Measurements from ENCODE around the gene RNF212.

RNF212 gene

DNA sequence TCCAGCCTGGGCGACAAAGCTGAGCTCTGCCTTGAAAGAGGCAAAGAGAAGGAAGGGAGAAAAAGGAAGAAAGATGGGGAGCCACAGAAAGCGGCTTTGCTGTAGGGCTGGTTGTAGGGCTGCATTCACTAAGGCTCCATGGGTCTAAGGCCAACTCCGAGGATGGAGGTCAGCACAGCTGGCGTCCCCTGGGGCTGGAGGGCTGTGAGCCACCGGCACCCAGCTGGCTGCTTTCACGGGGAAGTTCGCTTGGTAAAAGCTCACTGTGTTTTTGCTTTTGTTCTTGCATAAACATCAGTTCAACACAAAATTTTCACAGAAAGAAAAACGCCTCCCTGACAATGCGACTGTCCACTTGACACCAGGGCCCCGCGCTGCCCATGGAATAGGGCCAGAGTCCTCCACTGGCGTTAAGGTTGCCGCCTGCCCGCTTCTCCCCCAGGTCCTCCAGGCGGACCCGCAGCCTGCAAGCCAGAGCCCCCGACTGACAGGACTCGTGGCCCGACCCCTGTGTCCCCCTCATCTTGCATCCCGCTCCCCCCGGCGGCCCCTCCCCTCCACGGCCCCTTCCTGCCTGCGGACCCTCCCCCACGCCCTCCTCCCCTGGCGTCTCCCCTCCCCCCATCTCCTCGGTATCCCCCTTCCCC is 1.1 kb downstream of the RNF212 start:
- no peaks in the 10 kb centered on the region for H3K4me1 ChIP-seq (ENCODE audit: control insufficient read depth, insufficient read depth, low read length)
- no peaks in the 10 kb centered on the region for H3K9me3 ChIP-seq (ENCODE audit: control insufficient read depth, insufficient read depth, low read length)
- H3K4me3 ChIP-seq (ENCODE audit: low read depth, low read length), result no peak overlapping the region
- H3K36me3 ChIP-seq (ENCODE audit: control insufficient read depth, insufficient read depth, low read length), result no peaks in the 10 kb centered on the region
- H3K27me3 ChIP-seq (ENCODE audit: control insufficient read depth, insufficient read depth, low read length), result peaks cover 22% of the 10 kb centered on the region
- no peak overlapping the region for H3K9ac ChIP-seq (ENCODE audit: low read depth, low read length)

- Histone ChIP-seq H3K27me3 (ENCODE audit: control insufficient read depth, insufficient read depth, low read length) (peaks cover 22% of the 10 kb centered on the region), H3K4me3 (ENCODE audit: low read depth, low read length) (no peak overlapping the region), H3K36me3 (ENCODE audit: control insufficient read depth, insufficient read depth, low read length) (no peaks in the 10 kb centered on the region), H3K4me1 (ENCODE audit: control insufficient read depth, insufficient read depth, low read length) (no peaks in the 10 kb centered on the region), H3K9ac (ENCODE audit: low read depth, low read length) (no peak overlapping the region), H3K9me3 (ENCODE audit: control insufficient read depth, insufficient read depth, low read length) (no peaks in the 10 kb centered on the region)
Measured at GRCh38 chr4:1111259-1111809, 2.0 kb downstream of the RNF212 start.

DNA sequence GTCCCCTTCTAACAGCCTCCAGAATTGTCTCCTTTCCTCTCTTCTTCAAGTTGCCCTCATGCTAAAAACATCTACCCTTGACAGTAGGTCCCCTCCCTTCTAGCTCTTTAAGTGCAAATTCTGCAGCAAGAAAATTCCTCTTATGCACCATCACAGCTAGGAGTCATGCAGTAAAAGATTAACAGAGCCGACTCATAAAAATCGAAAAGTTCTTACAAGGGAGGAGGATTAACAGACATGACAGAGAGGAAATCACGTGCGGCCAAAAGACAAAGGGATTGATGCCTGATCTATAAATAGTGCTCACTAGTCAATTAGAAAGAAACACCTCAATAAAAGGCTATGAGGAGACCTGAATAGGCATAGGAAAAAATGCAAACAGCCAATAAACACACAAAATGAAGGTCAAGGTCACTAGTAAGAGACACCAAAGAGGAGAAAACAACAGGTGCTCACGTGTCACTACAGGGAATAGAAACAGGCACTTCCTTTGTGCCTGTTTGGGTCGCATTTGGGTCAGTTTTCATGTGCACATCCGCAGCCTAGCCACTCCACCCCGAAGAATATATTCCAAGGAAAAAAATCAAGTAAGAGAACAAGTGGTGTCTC is 3.4 kb downstream of the RNF212 start:
- Histone ChIP-seq H3K9me3 (ENCODE audit: control insufficient read depth, insufficient read depth, low read length) (no peaks in the 10 kb centered on the region), H3K27me3 (ENCODE audit: control insufficient read depth, insufficient read depth, low read length) (peaks cover 21% of the 10 kb centered on the region), H3K4me1 (ENCODE audit: control insufficient read depth, insufficient read depth, low read length) (no peaks in the 10 kb centered on the region), H3K4me3 (ENCODE audit: low read depth, low read length) (no peak overlapping the region), H3K9ac (ENCODE audit: low read depth, low read length) (no peak overlapping the region), H3K36me3 (ENCODE audit: control insufficient read depth, insufficient read depth, low read length) (no peaks in the 10 kb centered on the region)

- peaks cover 16% of the 10 kb centered on the region for H3K27me3 ChIP-seq (ENCODE audit: control insufficient read depth, insufficient read depth, low read length)
Measured at GRCh38 chr4:1109333-1109732, 4.0 kb downstream of the RNF212 start.

DNA sequence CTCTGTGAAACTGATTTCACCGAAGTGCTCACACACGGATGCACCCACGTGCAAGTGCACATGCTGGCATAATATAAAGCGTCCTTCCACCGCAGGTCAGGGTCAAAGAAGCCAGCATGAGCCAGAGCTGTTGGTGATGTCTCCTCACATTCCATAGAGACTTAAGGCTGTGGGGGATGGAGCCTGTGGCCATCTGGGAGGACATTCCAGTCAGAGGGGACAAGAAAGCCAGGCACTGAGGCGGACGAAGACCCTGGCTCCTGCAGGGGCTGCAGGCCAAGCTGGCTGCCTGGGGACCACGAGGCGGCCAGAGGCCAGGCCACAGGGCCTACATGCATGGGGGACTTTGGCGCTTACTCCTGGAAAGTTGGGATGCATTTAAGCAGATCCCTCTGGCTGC is 7.7 kb downstream of the RNF212 start:
- H3K9ac ChIP-seq (ENCODE audit: low read depth, low read length), result no peak overlapping the region
- H3K4me1 ChIP-seq (ENCODE audit: control insufficient read depth, insufficient read depth, low read length), result no peaks in the 10 kb centered on the region
- peaks cover 3% of the 10 kb centered on the region for H3K27me3 ChIP-seq (ENCODE audit: control insufficient read depth, insufficient read depth, low read length)
- no peaks in the 10 kb centered on the region for H3K9me3 ChIP-seq (ENCODE audit: control insufficient read depth, insufficient read depth, low read length)
- H3K4me3 ChIP-seq (ENCODE audit: low read depth, low read length), result no peak overlapping the region
- no peaks in the 10 kb centered on the region for H3K36me3 ChIP-seq (ENCODE audit: control insufficient read depth, insufficient read depth, low read length)

More at GRCh38 chr4:1109333-1109732, 4.0 kb downstream of the RNF212 start:
- Histone ChIP-seq H3K9me3 (ENCODE audit: control insufficient read depth, insufficient read depth, low read length) (no peaks in the 10 kb centered on the region), H3K4me1 (ENCODE audit: control insufficient read depth, insufficient read depth, low read length) (no peaks in the 10 kb centered on the region), H3K9ac (ENCODE audit: low read depth, low read length) (no peak overlapping the region), H3K4me3 (ENCODE audit: low read depth, low read length) (no peak overlapping the region), H3K36me3 (ENCODE audit: control insufficient read depth, insufficient read depth, low read length) (no peaks in the 10 kb centered on the region)

- no peak overlapping the region for H3K4me3 ChIP-seq (ENCODE audit: low read depth, low read length)
- H3K4me1 ChIP-seq (ENCODE audit: control insufficient read depth, insufficient read depth, low read length), result no peaks in the 10 kb centered on the region
- no peaks in the 10 kb centered on the region for H3K36me3 ChIP-seq (ENCODE audit: control insufficient read depth, insufficient read depth, low read length)
- no peak overlapping the region for H3K9ac ChIP-seq (ENCODE audit: low read depth, low read length)
- no peaks in the 10 kb centered on the region for H3K27me3 ChIP-seq (ENCODE audit: control insufficient read depth, insufficient read depth, low read length)
- H3K9me3 ChIP-seq (ENCODE audit: control insufficient read depth, insufficient read depth, low read length), result no peaks in the 10 kb centered on the region
Measured at GRCh38 chr4:1105067-1105466, 8.3 kb downstream of the RNF212 start.

DNA sequence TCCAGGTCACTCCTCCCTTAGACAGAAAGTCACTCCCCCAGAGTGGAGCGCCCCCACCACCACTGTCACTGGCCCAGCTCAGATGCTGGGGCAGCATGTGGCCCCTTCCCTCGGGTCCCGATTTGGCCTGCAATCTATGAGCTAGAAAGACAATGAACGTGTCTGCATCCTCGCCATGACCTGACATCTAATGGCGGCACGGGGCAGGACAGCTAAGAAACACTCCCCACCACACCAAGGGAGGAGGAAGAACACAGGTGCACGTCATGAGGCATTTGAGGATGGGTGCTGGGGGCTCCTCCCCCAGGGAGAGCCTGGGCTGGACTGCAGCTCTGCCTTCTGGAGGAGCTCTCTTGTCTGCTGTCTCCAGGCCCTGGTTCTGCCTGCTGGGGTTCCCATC is 8.7 kb downstream of the RNF212 start:
- H3K9me3 ChIP-seq (ENCODE audit: control insufficient read depth, insufficient read depth, low read length), result no peaks in the 10 kb centered on the region
- H3K9ac ChIP-seq (ENCODE audit: low read depth, low read length), result no peak overlapping the region
- H3K4me3 ChIP-seq (ENCODE audit: low read depth, low read length), result no peak overlapping the region
- H3K27me3 ChIP-seq (ENCODE audit: control insufficient read depth, insufficient read depth, low read length), result no peaks in the 10 kb centered on the region
- no peaks in the 10 kb centered on the region for H3K36me3 ChIP-seq (ENCODE audit: control insufficient read depth, insufficient read depth, low read length)
- no peaks in the 10 kb centered on the region for H3K4me1 ChIP-seq (ENCODE audit: control insufficient read depth, insufficient read depth, low read length)

GRCh38 chr4:1099684-1100335 is 13.6 kb downstream of the RNF212 start:
- Histone ChIP-seq H3K9ac (ENCODE audit: low read depth, low read length) (no peak overlapping the region), H3K9me3 (ENCODE audit: control insufficient read depth, insufficient read depth, low read length) (no peaks in the 10 kb centered on the region), H3K4me3 (ENCODE audit: low read depth, low read length) (no peak overlapping the region), H3K4me1 (ENCODE audit: control insufficient read depth, insufficient read depth, low read length) (no peaks in the 10 kb centered on the region), H3K36me3 (ENCODE audit: control insufficient read depth, insufficient read depth, low read length) (no peaks in the 10 kb centered on the region), H3K27me3 (ENCODE audit: control insufficient read depth, insufficient read depth, low read length) (no peaks in the 10 kb centered on the region)

DNA sequence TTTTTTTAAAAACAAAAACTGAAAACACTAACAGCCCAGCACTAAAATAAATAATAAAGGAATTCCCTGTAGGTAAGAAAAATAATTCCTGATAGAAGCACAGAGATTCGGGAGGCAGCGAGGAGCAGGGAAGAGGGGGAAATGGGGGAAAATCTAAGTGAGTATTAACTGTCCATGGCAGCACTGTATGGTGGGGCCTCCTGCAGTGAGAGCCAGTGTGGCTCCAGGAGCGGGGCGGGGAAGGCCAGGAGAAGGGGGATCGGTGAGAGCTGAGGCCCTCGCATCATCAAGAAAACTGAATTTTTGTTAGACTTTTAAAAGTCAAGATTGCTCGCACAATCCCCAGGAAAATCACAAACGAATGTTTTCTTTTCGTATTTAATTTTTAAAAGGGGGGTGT is 14.1 kb downstream of the RNF212 start:
- no peaks in the 10 kb centered on the region for H3K4me1 ChIP-seq (ENCODE audit: control insufficient read depth, insufficient read depth, low read length)
- H3K4me3 ChIP-seq (ENCODE audit: low read depth, low read length), result no peak overlapping the region
- no peaks in the 10 kb centered on the region for H3K27me3 ChIP-seq (ENCODE audit: control insufficient read depth, insufficient read depth, low read length)
- no peaks in the 10 kb centered on the region for H3K36me3 ChIP-seq (ENCODE audit: control insufficient read depth, insufficient read depth, low read length)
- no peaks in the 10 kb centered on the region for H3K9me3 ChIP-seq (ENCODE audit: control insufficient read depth, insufficient read depth, low read length)
- H3K9ac ChIP-seq (ENCODE audit: low read depth, low read length), result no peak overlapping the region

GRCh38 chr4:1098311-1098925 is 14.9 kb downstream of the RNF212 start:
- no peaks in the 10 kb centered on the region for H3K36me3 ChIP-seq (ENCODE audit: control insufficient read depth, insufficient read depth, low read length)
- no peaks in the 10 kb centered on the region for H3K9me3 ChIP-seq (ENCODE audit: control insufficient read depth, insufficient read depth, low read length)
- no peaks in the 10 kb centered on the region for H3K4me1 ChIP-seq (ENCODE audit: control insufficient read depth, insufficient read depth, low read length)
- H3K27me3 ChIP-seq (ENCODE audit: control insufficient read depth, insufficient read depth, low read length), result no peaks in the 10 kb centered on the region
- no peak overlapping the region for H3K4me3 ChIP-seq (ENCODE audit: low read depth, low read length)
- H3K9ac ChIP-seq (ENCODE audit: low read depth, low read length), result no peak overlapping the region

DNA sequence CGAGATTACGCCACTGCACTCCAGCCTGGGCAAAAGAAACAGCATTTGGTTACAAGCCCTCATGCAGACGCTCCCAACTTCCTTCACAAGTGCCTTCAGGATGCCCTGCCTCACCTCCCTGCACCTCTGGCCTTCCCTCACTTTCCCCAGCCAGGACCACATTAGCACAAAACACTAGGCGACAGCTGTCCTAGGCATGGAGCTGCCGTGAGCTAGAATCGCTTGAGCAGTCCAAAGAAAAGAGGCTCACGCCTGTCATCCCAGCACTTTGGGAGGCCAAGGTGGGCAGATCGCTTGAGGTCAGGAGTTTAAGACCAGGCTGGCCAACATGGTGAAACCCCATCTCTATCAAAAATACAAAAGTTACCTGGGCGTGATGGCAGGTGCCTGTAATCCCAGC is 15.8 kb downstream of the RNF212 start:
- no peak overlapping the region for H3K9ac ChIP-seq (ENCODE audit: low read depth, low read length)
- H3K36me3 ChIP-seq (ENCODE audit: control insufficient read depth, insufficient read depth, low read length), result no peaks in the 10 kb centered on the region
- H3K4me1 ChIP-seq (ENCODE audit: control insufficient read depth, insufficient read depth, low read length), result no peaks in the 10 kb centered on the region
- no peak overlapping the region for H3K4me3 ChIP-seq (ENCODE audit: low read depth, low read length)
- no peaks in the 10 kb centered on the region for H3K27me3 ChIP-seq (ENCODE audit: control insufficient read depth, insufficient read depth, low read length)
- H3K9me3 ChIP-seq (ENCODE audit: control insufficient read depth, insufficient read depth, low read length), result no peaks in the 10 kb centered on the region
